HUES6 (cell line): ENCODE data around the gene MRPL4.

Experiments
- H3K27ac ChIP-seq: 2 replicates; pipeline ENCODE4 v1.7.0; 2013; ENCODE audit warnings: low read depth, mild to moderate bottlenecking, low read length, inconsistent platforms
- H3K27me3 ChIP-seq: 2 replicates; pipeline ENCODE4 v1.6.1; 2013; ENCODE audit warnings: low read length; ENCODE audit not compliant: control insufficient read depth, insufficient read depth
- H3K36me3 ChIP-seq: 2 replicates; pipeline ENCODE4 v1.6.1; 2013; ENCODE audit warnings: low read length; ENCODE audit not compliant: control insufficient read depth, insufficient read depth
- H3K4me1 ChIP-seq: 2 replicates; pipeline ENCODE4 v1.6.1; 2013; ENCODE audit warnings: low read length; ENCODE audit not compliant: control insufficient read depth, insufficient read depth
- H3K4me3 ChIP-seq: 2 replicates; pipeline ENCODE4 v1.5.1; 2013; ENCODE audit warnings: low read depth, low read length
- H3K9ac ChIP-seq: one replicate; pipeline ENCODE4 v1.6.1; 2013; ENCODE audit warnings: mild to moderate bottlenecking, low read length
- H3K9me3 ChIP-seq: 2 replicates; pipeline ENCODE4 v1.6.1; 2013; ENCODE audit warnings: low read depth, low read length; ENCODE audit not compliant: control insufficient read depth, insufficient read depth

Gene MRPL4

DNA sequence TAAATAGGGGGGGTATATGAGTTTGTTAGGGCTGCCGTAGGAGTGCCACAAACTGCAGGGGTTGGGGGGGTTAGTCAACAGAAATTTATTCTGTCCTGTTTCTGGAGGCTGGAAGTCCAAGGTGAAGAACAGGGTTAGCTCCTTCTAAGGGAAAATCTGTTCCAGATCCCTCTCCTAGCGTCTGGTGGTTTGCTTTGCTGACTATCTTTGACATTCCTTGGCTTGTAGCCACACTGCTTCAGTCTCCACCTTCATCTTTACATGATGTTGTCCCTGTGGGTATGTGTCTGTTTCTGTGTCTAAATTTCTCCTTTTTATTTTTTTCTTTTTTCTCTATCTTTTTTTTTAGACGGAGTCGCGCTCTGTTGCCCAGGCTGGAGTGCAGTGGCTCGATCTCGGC lies 10.8 kb downstream of the MRPL4 start:
- H3K27me3 ChIP-seq = no peaks in the 10 kb centered on the region
- no peaks in the 10 kb centered on the region for H3K9me3 ChIP-seq
- no peak overlapping the region for H3K27ac ChIP-seq
- H3K36me3 ChIP-seq = peaks cover 18% of the 10 kb centered on the region
- H3K4me3 ChIP-seq = no peak overlapping the region
- H3K9ac ChIP-seq = no peak overlapping the region
- peaks cover 3% of the 10 kb centered on the region; the same call in 1 of the 2 replicates for H3K4me1 ChIP-seq

DNA sequence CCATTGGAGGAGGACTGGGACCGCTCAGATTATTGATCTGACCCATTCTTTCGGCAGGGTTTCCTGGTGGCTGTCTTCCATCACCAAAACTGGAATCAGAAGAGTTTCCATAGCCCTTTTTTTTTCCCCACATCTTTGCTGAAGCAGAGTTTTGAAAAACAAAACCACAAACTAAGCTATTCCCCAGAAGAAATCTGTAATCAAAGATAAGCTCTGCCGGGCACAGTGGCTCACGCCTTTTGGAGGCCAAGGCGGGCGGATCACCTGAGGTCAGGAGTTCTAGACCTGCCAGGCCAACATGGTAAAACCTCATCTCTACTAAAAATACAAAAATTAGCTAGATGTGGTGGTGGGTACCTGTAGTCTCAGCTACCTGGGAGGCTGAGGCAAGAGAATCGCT lies 14.7 kb downstream of the MRPL4 start:
- Histone ChIP-seq H3K36me3 (no peaks in the 10 kb centered on the region), H3K4me1 (peaks cover 8% of the 10 kb centered on the region)

DNA sequence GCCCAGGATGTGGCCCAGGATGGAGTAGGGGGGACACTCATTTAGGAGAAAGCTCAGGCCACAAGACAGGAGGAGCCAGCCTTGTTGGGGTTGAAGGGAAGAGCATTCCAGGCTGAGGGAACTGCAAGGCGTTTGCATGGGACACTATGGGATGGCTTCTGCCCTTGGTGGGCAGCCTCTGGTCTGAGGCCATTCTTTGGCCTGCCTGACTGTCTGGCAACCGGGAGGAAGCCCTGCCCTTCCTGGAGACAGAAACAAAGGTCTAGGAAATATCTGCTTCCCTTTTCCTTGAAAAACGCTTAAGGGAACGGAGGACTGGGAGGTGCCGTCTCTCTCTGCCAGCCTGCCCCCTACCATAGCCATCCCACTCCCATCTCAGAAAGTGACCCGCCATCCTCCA lies 16.1 kb downstream of the MRPL4 start:
- peaks cover 8% of the 10 kb centered on the region for H3K4me1 ChIP-seq
- peaks cover 43% of the 10 kb centered on the region for H3K27me3 ChIP-seq
- no peak overlapping the region for H3K4me3 ChIP-seq

More for the DNA sequence above, 14.7 kb downstream of the MRPL4 start:
- Histone ChIP-seq H3K9me3 (no peaks in the 10 kb centered on the region), H3K4me3 (no peak overlapping the region), H3K27me3 (peaks cover 32% of the 10 kb centered on the region), H3K9ac (no peak overlapping the region), H3K27ac (no peak overlapping the region)

DNA sequence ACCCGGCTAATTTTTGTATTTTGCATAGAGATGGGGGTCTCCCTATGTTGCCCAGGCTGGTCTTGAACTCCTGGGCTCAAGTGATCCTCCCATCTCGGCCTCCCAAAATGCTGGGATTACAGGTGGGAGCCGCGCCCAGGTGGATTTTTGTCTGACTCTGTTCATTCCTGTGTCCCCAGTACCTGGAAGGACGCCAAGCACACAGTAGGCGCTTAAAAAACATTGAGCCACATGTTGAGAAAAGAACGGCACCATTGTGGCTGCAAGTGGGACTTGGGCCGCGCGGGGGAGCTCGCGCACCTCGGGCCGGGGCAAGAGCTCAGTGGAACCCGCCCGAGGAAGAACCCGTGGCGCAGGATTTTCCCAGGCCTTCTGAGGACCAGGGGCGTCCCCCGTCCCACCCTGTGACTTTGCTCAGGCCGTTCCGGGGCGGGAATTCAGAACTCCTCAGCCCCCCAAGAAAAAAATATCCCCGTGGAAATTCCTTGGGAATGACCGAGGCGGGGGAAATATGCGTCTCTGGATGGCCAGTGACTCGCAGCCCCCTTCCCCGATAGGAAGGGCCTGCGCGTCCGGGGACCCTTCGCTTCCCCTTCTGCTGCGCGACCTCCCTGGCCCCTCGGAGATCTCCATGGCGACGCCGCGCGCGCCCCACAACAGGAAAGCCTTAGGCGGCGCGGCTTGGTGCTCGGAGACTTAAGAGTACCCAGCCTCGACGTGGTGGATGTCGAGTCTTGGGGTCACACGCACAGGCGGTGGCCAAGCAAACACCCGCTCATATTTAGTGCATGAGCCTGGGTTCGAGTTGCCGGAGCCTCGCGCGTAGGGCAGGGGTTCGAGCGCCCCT lies 17.5 kb downstream of the MRPL4 start:
- peak overlapping the region; percentile 3 for H3K9ac ChIP-seq

More for the DNA sequence above, 16.1 kb downstream of the MRPL4 start:
- H3K9ac ChIP-seq = no peak overlapping the region
- no peak overlapping the region for H3K27ac ChIP-seq
- no peaks in the 10 kb centered on the region for H3K36me3 ChIP-seq
- no peaks in the 10 kb centered on the region for H3K9me3 ChIP-seq

DNA sequence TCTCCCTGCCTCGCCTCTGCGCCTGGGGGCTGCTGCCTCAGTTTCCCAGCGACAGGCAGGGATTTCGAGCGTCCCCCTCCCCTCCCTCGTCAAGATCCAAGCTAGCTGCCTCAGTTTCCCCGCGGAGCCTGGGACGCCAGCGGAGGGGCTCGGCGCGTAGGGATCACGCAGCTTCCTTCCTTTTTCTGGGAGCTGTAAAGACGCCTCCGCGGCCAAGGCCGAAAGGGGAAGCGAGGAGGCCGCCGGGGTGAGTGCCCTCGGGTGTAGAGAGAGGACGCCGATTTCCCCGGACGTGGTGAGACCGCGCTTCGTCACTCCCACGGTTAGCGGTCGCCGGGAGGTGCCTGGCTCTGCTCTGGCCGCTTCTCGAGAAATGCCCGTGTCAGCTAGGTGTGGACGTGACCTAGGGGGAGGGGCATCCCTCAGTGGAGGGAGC lies 18.2 kb downstream of the MRPL4 start:
- no peak overlapping the region for H3K27ac ChIP-seq
- H3K4me3 ChIP-seq = peak overlapping the region; percentile 52
- H3K9ac ChIP-seq = peak overlapping the region; percentile 3

More for the DNA sequence above, 17.5 kb downstream of the MRPL4 start:
- Histone ChIP-seq H3K27me3 (peaks cover 43% of the 10 kb centered on the region), H3K9me3 (no peaks in the 10 kb centered on the region), H3K36me3 (no peaks in the 10 kb centered on the region), H3K27ac (no peak overlapping the region), H3K4me1 (peaks cover 8% of the 10 kb centered on the region), H3K4me3 (peak overlapping the region; percentile 52)

DNA sequence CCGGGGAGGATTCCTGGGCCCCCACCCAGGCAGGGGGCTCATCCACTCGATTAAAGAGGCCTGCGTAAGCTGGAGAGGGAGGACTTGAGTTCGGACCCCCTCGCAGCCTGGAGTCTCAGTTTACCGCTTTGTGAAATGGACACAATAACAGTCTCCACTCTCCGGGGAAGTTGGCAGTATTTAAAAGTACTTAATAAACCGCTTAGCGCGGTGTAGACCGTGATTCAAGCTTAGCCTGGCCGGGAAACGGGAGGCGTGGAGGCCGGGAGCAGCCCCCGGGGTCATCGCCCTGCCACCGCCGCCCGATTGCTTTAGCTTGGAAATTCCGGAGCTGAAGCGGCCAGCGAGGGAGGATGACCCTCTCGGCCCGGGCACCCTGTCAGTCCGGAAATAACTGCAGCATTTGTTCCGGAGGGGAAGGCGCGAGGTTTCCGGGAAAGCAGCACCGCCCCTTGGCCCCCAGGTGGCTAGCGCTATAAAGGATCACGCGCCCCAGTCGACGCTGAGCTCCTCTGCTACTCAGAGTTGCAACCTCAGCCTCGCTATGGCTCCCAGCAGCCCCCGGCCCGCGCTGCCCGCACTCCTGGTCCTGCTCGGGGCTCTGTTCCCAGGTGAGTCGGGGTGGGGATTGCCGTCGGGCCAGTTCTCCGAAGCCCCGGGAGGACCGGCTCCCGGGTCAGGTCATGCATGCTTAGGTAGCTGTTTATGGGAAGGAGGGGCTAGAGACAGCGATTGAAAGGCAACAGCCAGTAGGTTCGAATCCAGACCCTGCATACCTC lies 18.8 kb downstream of the MRPL4 start, which contains the start of gene ICAM1:
TSS of gene ICAM1 (plus strand) at position 505 of the 779 bp plus-strand sequence. CDS start at position 545, 40 bp downstream.
- Histone ChIP-seq H3K27ac (no peak within 1 kb of the TSS), H3K9ac (peak within 1 kb of the TSS; percentile 3), H3K27me3 (peaks cover 43% of the 10 kb centered on the region), H3K9me3 (no peaks in the 10 kb centered on the region), H3K36me3 (no peaks in the 10 kb centered on the region), H3K4me3 (peak within 1 kb of the TSS; percentile 52), H3K4me1 (peaks cover 8% of the 10 kb centered on the region)

More for the DNA sequence above, 18.2 kb downstream of the MRPL4 start:
- Histone ChIP-seq H3K27me3 (peaks cover 43% of the 10 kb centered on the region), H3K36me3 (no peaks in the 10 kb centered on the region), H3K4me1 (peaks cover 8% of the 10 kb centered on the region), H3K9me3 (no peaks in the 10 kb centered on the region)

DNA sequence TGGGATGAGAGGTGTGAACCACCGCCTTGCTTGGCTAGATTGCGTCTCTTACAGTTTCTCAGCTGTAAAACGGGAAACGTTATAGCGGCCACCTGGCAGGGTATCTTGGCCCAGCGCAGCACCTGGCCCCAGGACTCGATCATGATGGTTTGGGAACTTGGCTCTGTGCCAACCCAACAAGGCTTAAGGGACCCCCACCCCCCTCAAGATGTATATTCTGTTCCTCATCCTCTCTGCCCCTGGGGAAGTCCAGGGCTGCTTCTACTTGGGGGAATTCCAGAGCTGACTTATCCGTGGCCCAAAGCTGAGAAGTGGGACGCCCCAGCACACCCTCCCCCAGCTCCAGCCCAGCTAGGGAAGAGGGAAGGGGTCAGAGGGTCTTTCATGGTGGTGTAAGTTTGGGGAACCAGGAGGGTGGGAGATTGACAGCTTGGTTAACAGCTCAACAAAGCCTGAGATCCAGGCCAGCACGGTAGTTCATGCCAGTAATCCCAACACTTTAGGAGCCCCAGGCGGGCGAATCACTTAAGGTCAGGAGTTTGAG lies 19.6 kb downstream of the MRPL4 start:
- peaks cover 8% of the 10 kb centered on the region for H3K4me1 ChIP-seq
- peaks cover 43% of the 10 kb centered on the region for H3K27me3 ChIP-seq
- no peaks in the 10 kb centered on the region for H3K9me3 ChIP-seq
- H3K4me3 ChIP-seq = peak overlapping the region; percentile 52
- no peak overlapping the region for H3K27ac ChIP-seq
- no peak overlapping the region for H3K9ac ChIP-seq
- no peaks in the 10 kb centered on the region for H3K36me3 ChIP-seq

DNA sequence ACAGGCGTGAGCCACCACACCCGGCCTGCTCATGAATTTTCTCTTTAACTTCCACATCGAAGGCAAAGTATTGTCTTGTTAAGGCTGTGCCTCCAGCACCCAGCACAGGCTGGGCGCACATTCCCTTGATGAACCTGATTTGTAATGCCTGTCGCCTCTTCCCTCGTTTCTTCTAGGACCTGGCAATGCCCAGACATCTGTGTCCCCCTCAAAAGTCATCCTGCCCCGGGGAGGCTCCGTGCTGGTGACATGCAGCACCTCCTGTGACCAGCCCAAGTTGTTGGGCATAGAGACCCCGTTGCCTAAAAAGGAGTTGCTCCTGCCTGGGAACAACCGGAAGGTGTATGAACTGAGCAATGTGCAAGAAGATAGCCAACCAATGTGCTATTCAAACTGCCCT lies 22.6 kb downstream of the MRPL4 start:
- Histone ChIP-seq H3K27me3 (peaks cover 33% of the 10 kb centered on the region), H3K9me3 (no peaks in the 10 kb centered on the region), H3K4me3 (no peak overlapping the region), H3K36me3 (no peaks in the 10 kb centered on the region), H3K4me1 (peaks cover 8% of the 10 kb centered on the region), H3K9ac (no peak overlapping the region), H3K27ac (no peak overlapping the region)

DNA sequence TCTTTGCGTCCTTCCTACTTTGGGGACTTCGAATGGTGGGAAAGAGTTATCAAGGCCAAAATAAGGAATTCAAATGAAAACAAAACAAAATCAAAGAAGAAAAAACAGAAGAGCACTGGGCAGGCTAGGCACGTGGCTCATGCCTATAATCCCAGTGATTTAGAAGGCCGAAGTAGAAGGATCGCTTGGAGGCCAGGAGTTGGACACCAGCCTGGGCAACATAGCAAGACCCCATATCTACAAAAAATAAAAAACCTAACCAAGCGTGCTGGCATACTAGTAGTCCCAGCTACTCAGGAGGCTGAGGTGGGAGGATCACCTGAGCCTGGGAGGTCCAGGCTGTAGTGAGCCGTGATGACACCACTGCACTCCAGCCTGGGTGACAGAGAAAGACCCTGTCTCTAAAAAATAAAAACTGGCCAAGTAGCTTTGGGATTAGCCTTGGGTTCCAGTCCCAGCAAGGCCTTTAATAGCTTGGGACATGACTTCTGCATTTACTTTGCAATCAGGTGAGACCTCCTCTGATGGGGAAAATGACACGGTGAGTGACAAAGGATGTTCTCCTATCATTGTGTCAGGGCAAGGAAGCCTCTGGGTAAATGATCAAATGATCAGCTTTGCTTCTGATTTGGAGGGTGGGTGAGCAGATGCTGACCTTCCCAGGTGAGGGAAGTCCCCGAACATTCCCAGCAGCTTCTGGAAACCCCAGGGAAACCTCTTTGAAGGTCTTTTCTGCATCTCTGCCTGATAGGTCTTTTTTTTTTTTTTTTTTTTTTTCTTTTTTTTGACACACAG lies 26.0 kb downstream of the MRPL4 start:
- Histone ChIP-seq H3K36me3 (no peaks in the 10 kb centered on the region), H3K9ac (no peak overlapping the region)

DNA sequence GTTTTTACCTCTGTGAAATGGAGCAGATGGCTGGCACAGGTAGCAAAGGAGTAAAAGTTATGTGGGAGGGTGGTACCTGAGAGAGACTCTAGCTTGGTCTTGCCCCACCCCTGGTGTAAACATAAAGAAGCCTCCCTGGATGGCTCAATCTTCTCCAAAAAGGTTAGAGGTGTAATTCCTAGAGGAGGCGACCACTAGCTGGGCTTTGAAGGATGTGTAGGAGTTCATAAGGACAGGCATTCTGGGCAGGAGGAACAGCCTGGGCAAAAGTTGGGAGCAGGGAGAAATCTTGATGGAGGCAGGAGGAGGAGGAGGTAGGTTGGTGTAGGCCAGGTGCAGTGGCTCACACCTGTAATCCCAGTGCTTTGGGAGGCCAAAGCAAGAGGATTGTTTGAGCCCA lies 26.9 kb downstream of the MRPL4 start:
- Histone ChIP-seq H3K4me1 (no peaks in the 10 kb centered on the region), H3K4me3 (no peak overlapping the region), H3K9me3 (no peaks in the 10 kb centered on the region), H3K27ac (no peak overlapping the region), H3K9ac (no peak overlapping the region), H3K36me3 (no peaks in the 10 kb centered on the region), H3K27me3 (no peaks in the 10 kb centered on the region)

More for the DNA sequence above, 26.0 kb downstream of the MRPL4 start:
- Histone ChIP-seq H3K4me1 (no peaks in the 10 kb centered on the region), H3K27me3 (0 out of 2 replicates have a peak, but pooled peaks cover under 1% of the 10 kb centered on the region), H3K4me3 (no peak overlapping the region), H3K9me3 (no peaks in the 10 kb centered on the region), H3K27ac (no peak overlapping the region)
